K562 (cell line): ENCODE measurements around the gene CDCA5. TPM values are rescaled to one million over a fixed set of nuclear protein-coding genes. Genes with fewer than 3 reads are reported as not detected.
A peak's percentile ranks its signal among the peaks of the same experiment; 100 is the strongest.

ENCODE experiments used
- CBX8 ChIP-seq: fragments of 200-600 bp; sonication (generic); IDR thresholded peaks from 2 replicates; pipeline ENCODE4 v1.6.1; 2012; ENCODE audit warnings: borderline replicate concordance, mixed run types, low read depth, mild to moderate bottlenecking, moderate library complexity, mixed read lengths, low read length, control low read depth, inconsistent platforms; ENCODE audit not compliant: poor library complexity, severe bottlenecking; ENCODE audit errors: extremely low read depth
- ETS2 ChIP-seq: IDR thresholded peaks from 2 replicates; pipeline ENCODE4 v1.6.1; 2016; ENCODE audit warnings: borderline replicate concordance, missing genetic modification characterization, mild to moderate bottlenecking, moderate library complexity, missing compliant biosample characterization; ENCODE audit not compliant: poor library complexity, severe bottlenecking
- FOSL1 ChIP-seq: fragments of 200-800 bp; sonication (Bioruptor generic); conservative IDR thresholded peaks from 2 replicates; pipeline ENCODE4 v1.6.1; 2016; ENCODE audit warnings: missing genetic modification characterization, missing compliant biosample characterization
- FOXM1 ChIP-seq, 2 experiments: fragments of 450-650 bp in 1 of 2; sonication (generic) in 1 of 2; formaldehyde crosslinking in 1 of 2; IDR thresholded peaks; 2 replicates each; pipeline versions ENCODE4 v1.6.1 to v1.9.0; 2017 to 2022; ENCODE audit warnings: low read depth in 2 of 2, mild to moderate bottlenecking in 2 of 2, missing genetic modification reagents in 1 of 2, moderate library complexity in 1 of 2
- JUN ChIP-seq, 2 experiments: sonication (generic) in 1 of 2; formaldehyde crosslinking in 1 of 2; IDR thresholded peaks; 2 replicates each; pipeline versions ENCODE4 v1.6.1 to v1.8.0; 2012 to 2022; ENCODE audit warnings: borderline replicate concordance in 2 of 2, mild to moderate bottlenecking in 2 of 2, improper control_type of control experiment in 1 of 2, low read depth in 1 of 2, low read length in 1 of 2, missing genetic modification reagents in 1 of 2
- MAFK ChIP-seq: IDR thresholded peaks from 2 replicates; pipeline ENCODE4 v1.6.1; 2011; ENCODE audit warnings: low read length, improper control_type of control experiment
- MAZ ChIP-seq, 2 experiments: fragments of 450-650 bp in 1 of 2; sonication (generic) in 1 of 2; formaldehyde crosslinking; IDR thresholded peaks in 1 of 2; conservative IDR thresholded peaks in 1 of 2; 2 replicates each; pipeline versions ENCODE4 v1.4.0 to v1.5.0; 2020; ENCODE audit warnings: mild to moderate bottlenecking in 1 of 2, missing genetic modification reagents in 1 of 2
- MTF1 ChIP-seq: fragments of 250-450 bp; sonication (Bioruptor Pico); IDR thresholded peaks from 2 replicates; pipeline ENCODE4 v1.9.0; 2021; ENCODE audit warnings: moderate library complexity, mild to moderate bottlenecking, inconsistent platforms, borderline replicate concordance
- NONO ChIP-seq, 2 experiments: fragments of 200-400 bp in 1 of 2; fragments of 450-650 bp in 1 of 2; formaldehyde crosslinking in 1 of 2; IDR thresholded peaks; 2 replicates each; pipeline ENCODE4 v1.6.1; 2017; ENCODE audit warnings: low read depth in 2 of 2, mild to moderate bottlenecking in 2 of 2, moderate library complexity in 2 of 2, low read length in 1 of 2
- STAT5A ChIP-seq: IDR thresholded peaks from 2 replicates; pipeline ENCODE4 v1.6.1; 2012; ENCODE audit warnings: low read length, inconsistent platforms, borderline replicate concordance
- TAF9B ChIP-seq: fragments of 450-650 bp; IDR thresholded peaks from 2 replicates; pipeline ENCODE4 v1.6.1; 2018; ENCODE audit warnings: mild to moderate bottlenecking; ENCODE audit not compliant: partially characterized antibody
- ZNF146 ChIP-seq: IDR thresholded peaks from one replicate; pipeline ENCODE4 v1.6.1; 2018; ENCODE audit warnings: missing compliant biosample characterization; ENCODE audit not compliant: unreplicated experiment
- ZNF253 ChIP-seq: fragments of 250-450 bp; sonication (Bioruptor Pico); conservative IDR thresholded peaks from 2 replicates; pipeline ENCODE4 v1.6.1; 2021; ENCODE audit warnings: mild to moderate bottlenecking
- ZNF707 ChIP-seq: fragments of 250-450 bp; sonication (Bioruptor Pico); conservative IDR thresholded peaks from 2 replicates; pipeline ENCODE4 v1.8.0; 2022; ENCODE audit warnings: inconsistent platforms, mild to moderate bottlenecking, moderate library complexity
- polyA plus RNA-seq, 8 experiments: library from polyadenylated mRNA; depleted of rRNA in 4 of 8; stranded (reverse) in 5 of 8; unstranded in 3 of 8; fragments of >200 nt; fragmentation: Nextera tagmentation in 2 of 8; fragmentation: Illumina TruSeq in 1 of 8; extraction: Ambion mirVana in 2 of 8; extraction: Trizol in 1 of 8; gene quantifications; 2 replicates each; pipeline versions ENCODE4 v1.2.1 to v1.2.3, GENCODE V29; 2011 to 2014; ENCODE audit warnings: inconsistent platforms in 1 of 8, missing spikeins in 1 of 8
- total RNA-seq, 7 experiments: library from RNA; depleted of rRNA in 6 of 7; stranded (reverse); fragments of >200 nt in 6 of 7; fragmentation: Illumina TruSeq in 2 of 7; extraction: Trizol in 2 of 7; gene quantifications; 2 replicates each; pipeline versions ENCODE4 v1.2.1 to v1.2.3, GENCODE V29; 2011 to 2021; ENCODE audit warnings: low replicate concordance in 1 of 7
- TF ChIP-seq, protein P1 (sequence below), 2 experiments: fragments of 450-650 bp; formaldehyde crosslinking in 1 of 2; IDR thresholded peaks; 2 replicates each; pipeline versions ENCODE4 v1.4.0 to v1.6.1; 2014 to 2020; ENCODE audit warnings: mild to moderate bottlenecking in 2 of 2, borderline replicate concordance in 1 of 2, low read depth in 1 of 2
- TF ChIP-seq, protein P2 (sequence below): fragments of 250-450 bp; sonication (Bioruptor Pico); IDR thresholded peaks from 2 replicates; pipeline ENCODE4 v1.9.0; 2021; ENCODE audit warnings: mild to moderate bottlenecking

Gene CDCA5
- total and polyA plus RNA-seq, 9 of the 15 experiments (the other 6 are each of a cell fraction or from before 2014, with no cell fraction given): 18.9 to 94.3 (median 64.6) TPM

DNA sequence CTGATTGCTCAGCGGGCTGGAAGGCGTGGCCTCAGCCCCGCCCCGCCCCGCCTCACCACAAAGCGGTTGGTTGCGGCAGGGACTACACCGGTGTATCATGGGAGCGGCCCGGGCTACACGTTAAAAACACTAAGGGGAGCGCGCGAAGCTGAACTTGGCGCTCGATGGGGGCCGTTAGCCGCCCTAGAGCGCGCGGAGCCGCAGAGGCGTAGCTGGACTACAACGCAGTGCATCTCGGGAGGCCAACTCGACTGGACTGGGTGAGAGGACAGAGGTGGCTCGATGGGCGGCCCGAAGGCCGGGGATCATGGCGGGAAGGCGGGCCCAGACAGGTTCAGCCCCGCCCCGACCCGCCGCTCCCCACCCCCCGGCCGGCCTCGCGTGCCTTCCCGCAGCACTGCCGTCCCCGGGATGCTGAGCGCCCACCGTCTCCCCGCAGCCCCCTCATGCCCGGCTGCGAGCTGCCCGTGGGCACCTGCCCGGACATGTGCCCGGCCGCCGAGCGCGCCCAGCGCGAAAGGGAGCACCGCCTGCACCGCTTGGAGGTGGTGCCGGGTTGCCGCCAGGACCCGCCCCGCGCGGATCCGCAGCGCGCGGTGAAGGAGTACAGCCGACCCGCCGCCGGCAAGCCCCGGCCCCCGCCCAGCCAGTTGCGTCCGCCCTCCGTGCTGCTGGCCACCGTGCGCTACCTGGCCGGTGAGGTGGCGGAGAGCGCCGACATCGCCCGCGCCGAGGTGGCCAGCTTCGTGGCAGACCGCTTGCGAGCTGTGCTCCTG, 42.8 kb downstream of the CDCA5 start, which contains the start of gene SAC3D1 (continued):
- no peak for TF ChIP-seq ZNF146 (CRISPR knock-in tag)
- TF ChIP-seq MAFK: no peak
- peak in 1 of 2 experiments; percentile 9; a peak in 2 of 4 replicates for TF ChIP-seq NONO (IDR thresholded peaks at IDR 0.05; ENCODE audit: low read depth in 2 of 2, low read length in 1 of 2)
- TF ChIP-seq STAT5A: no peak
- TF ChIP-seq ZNF253 (CRISPR knock-in tag): no peak
- no peak for TF ChIP-seq ETS2 (tag)
- no peak for TF ChIP-seq JUN (IDR thresholded peaks at IDR 0.05; ENCODE audit: borderline replicate concordance, low read depth, low read length)
- TF ChIP-seq JUN (CRISPR knock-in tag; IDR thresholded peaks at IDR 0.05; ENCODE audit: borderline replicate concordance): no peak
- peak; percentile 81 for TF ChIP-seq FOXM1 (IDR thresholded peaks at IDR 0.05; ENCODE audit: low read depth)
- TF ChIP-seq FOXM1 (CRISPR knock-in tag; IDR thresholded peaks at IDR 0.05; ENCODE audit: low read depth): no peak; the same call in 1 of the 2 replicates
- TF ChIP-seq, protein P1, sequence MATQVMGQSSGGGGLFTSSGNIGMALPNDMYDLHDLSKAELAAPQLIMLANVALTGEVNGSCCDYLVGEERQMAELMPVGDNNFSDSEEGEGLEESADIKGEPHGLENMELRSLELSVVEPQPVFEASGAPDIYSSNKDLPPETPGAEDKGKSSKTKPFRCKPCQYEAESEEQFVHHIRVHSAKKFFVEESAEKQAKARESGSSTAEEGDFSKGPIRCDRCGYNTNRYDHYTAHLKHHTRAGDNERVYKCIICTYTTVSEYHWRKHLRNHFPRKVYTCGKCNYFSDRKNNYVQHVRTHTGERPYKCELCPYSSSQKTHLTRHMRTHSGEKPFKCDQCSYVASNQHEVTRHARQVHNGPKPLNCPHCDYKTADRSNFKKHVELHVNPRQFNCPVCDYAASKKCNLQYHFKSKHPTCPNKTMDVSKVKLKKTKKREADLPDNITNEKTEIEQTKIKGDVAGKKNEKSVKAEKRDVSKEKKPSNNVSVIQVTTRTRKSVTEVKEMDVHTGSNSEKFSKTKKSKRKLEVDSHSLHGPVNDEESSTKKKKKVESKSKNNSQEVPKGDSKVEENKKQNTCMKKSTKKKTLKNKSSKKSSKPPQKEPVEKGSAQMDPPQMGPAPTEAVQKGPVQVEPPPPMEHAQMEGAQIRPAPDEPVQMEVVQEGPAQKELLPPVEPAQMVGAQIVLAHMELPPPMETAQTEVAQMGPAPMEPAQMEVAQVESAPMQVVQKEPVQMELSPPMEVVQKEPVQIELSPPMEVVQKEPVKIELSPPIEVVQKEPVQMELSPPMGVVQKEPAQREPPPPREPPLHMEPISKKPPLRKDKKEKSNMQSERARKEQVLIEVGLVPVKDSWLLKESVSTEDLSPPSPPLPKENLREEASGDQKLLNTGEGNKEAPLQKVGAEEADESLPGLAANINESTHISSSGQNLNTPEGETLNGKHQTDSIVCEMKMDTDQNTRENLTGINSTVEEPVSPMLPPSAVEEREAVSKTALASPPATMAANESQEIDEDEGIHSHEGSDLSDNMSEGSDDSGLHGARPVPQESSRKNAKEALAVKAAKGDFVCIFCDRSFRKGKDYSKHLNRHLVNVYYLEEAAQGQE (IDR thresholded peaks at IDR 0.05; ENCODE audit: borderline replicate concordance): peak; percentile 24; the same call in 1 of the 2 replicates
- TF ChIP-seq, protein P1 (CRISPR knock-in tag; IDR thresholded peaks at IDR 0.05; ENCODE audit: low read depth): peak; percentile 40; the same call in 1 of the 2 replicates
- TF ChIP-seq CBX8: no peak
- TF ChIP-seq MTF1: no peak
- no peak for TF ChIP-seq ZNF707
- no peak for TF ChIP-seq FOSL1 (tag)
- no peak for TF ChIP-seq TAF9B
- TF ChIP-seq, protein P2, sequence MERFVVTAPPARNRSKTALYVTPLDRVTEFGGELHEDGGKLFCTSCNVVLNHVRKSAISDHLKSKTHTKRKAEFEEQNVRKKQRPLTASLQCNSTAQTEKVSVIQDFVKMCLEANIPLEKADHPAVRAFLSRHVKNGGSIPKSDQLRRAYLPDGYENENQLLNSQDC (CRISPR knock-in tag): no peak
- TF ChIP-seq MAZ (CRISPR knock-in tag; conservative IDR thresholded peaks at IDR 0.05 in 1 of 2, IDR thresholded peaks at IDR 0.05 in 1 of 2): peak; percentile 62 to 71; a peak in 3 of 4 replicates
